Right lobe of liver (tissue), 4 donors: Measurements from ENCODE around the gene MED6.

Experiments
- CTCF ChIP-seq, 4 donors: fragments of 200-600 bp in 3 of 4; fragments of 450-650 bp in 1 of 4; IDR thresholded peaks; one replicate each; pipeline versions ENCODE4 v1.5.1 to v1.8.0; 2016 to 2022; ENCODE audit warnings: antibody characterized with exemption in 4 of 4, mild to moderate bottlenecking in 2 of 4
- POLR2A ChIP-seq: fragments of 450-650 bp; IDR thresholded peaks from one replicate; pipeline ENCODE4 v1.6.1; 2017; ENCODE audit warnings: antibody characterized with exemption, mild to moderate bottlenecking
- donor health status: DM: no; HTN: no; CAD: no.
- donor health status: DM: no; HTN: no; CAD: no.
- donor health status: DM: no; HTN: yes; CAD: no.

DNA sequence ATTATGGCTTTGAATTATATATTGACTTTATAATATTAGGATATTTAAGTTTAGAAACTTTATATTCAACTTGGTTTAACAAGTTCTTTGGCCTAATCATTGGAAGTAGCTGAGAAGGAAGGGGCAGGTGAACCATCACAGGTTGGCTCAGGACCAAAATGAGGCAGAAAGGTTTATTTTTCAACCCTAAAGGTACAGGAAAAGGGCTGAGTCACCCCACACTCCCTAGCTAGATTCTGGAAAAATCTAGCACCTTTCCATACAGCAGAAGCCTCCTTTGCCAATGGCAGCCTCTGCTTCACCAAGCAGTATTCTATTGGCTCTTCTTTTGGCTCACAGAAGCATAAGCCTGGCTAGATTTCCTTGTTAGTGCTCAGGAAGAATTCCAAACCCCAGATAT is 19.3 kb upstream of the MED6 start:
- TF ChIP-seq CTCF (IDR thresholded peaks at IDR 0.05) (no peak), POLR2A (no peak)
